Activated T-cell treated with anti-CD3 and anti-CD28 coated beads for 24 hours (primary cell): ENCODE data around the gene DGKG.

Experiments
- DNase-seq: peaks from one replicate; pipeline ENCODE4 v3.0.0-alpha.2; 2020; ENCODE audit warnings: low read depth

The DGKG gene

GRCh38 chr3:186137051-186137685, 224.9 kb downstream of the DGKG start:
- DNase-seq, result no peak

DNA sequence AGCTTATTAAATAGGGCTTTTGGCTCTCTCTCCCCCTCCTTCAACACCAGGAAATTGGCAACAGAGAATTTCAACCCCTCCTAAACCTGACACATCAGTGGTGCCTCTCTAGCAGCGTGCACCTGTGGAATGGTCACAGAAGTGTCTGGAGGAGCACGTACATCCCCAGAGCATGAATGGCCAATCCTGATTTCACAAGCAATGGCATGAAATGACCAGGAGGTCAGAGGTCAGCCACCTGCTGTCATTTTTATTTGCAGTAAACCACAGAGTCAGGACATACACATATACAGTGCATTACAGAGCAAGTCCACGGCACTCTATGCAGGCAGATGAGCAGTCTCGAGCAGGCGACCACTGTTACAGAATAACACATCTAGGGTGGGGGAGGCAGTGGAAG, 228.1 kb downstream of the DGKG start:
- DNase-seq, result no peak

DNA sequence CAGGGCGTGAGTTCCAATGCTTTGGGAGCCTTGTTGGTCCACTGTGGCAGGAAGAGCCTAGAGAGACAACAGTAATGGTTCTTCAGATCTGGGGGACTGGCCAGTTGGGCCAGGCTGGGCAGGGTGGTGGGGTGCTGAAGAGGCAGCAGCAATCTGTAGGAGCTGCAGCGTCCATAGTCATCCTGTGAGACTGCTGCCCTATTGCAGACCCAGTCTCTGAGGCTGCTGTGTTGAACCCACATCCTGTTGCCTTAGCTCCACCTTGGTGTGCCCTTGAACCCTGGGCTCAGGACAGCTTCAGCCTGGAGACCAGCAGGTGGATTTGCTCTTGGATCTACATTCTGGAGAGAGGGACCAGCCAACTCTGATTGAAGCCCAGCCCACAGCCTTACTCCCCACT, 229.5 kb downstream of the DGKG start:
- DNase-seq, result no peak

DNA sequence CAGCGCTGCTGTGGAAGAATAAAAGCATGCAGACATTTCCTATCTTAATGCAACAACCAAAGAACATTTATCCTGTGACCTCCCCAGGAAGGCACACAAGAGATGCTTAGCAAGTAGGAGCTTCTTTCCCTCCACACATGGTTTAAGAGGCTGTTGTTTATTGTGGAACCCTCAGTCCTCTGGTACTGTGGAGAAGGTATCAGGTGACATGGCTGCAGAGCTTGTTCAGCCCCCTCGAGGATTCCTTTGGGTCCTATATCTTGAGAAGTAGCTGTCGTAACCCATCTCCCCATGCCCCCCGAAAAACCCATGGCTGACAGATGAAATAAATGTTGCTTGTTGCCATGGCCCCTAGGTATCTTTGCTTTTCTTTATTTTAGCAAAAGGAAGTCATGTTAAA, 232.8 kb downstream of the DGKG start:
- no peak for DNase-seq

- no peak for DNase-seq
These were observed 233.9 kb downstream of the DGKG start for GRCh38 chr3:186128158-186128557.

- no peak for DNase-seq
These were observed 234.6 kb downstream of the DGKG start for GRCh38 chr3:186127463-186127862.

- DNase-seq, result no peak
These were observed 236.9 kb downstream of the DGKG start for GRCh38 chr3:186125118-186125517.

DNA sequence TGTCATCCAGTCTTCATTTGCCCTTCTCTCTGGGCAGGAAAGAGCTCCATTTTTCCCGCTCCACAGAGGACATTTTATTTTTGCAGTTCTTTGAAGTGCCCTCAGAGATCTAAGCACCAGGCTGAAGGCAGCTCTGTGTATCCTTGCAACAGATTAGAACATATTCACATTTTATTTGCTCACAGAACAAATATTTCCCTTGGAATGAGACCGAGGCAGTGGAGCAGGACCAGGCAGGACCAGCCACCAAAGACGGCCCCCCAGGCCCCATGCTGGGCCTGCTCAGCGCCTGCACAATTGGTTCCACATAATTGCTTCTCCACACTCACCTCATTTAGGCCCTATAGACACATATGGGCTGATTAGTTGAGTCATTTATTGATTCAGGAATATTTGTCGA, 237.4 kb downstream of the DGKG start:
- DNase-seq, result no peak

- DNase-seq, result no peak
These were observed 239.0 kb downstream of the DGKG start for GRCh38 chr3:186123012-186123411.

- DNase-seq, result no peak
These were observed 240.1 kb downstream of the DGKG start for GRCh38 chr3:186121968-186122367.

GRCh38 chr3:186121278-186121677, 240.8 kb downstream of the DGKG start:
- no peak for DNase-seq

- DNase-seq, result no peak
These were observed 242.5 kb downstream of the DGKG start for GRCh38 chr3:186119499-186119898.

- DNase-seq, result no peak
These were observed 243.3 kb downstream of the DGKG start for GRCh38 chr3:186118692-186119091.

- DNase-seq, result no peak
These were observed 244.4 kb downstream of the DGKG start for GRCh38 chr3:186117521-186118134.

DNA sequence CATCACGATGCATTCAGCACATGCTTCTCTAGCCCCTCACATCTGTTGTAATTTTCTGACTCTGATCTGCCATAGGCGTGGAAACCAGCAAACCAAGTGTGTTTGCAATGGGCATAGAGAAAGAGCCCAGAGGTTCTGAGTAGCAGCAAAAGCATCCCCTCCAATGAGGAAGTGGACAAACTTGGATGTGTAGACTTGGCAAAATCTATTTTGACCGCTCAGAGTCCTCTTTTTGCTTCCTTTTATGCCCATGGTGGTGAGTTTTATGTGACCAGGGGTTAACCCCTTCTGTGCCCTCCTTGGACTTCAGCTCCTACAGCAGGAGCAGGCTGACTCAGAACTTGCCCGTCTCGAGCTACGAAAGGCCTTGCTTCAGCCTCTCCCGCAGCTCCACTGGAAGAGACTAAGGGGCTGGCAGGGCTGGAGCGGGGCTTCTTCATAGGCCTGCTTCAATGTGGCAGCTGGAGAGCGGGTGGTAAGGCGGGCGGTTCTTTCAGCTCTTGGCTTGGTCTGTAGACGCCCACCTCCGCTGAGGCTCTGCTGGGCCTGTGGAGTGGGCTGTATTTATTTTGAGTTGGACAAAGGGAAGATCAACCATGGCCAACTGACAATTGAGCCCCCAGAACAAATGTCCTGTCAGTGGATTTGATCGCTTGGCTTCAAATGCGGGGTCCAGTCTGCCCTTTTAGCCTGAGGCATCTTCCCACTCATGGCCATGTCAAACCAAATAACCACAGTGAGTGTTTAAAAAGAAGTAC, 246.6 kb downstream of the DGKG start:
- DNase-seq, result no peak

- no peak for DNase-seq
These were observed 250.8 kb downstream of the DGKG start for GRCh38 chr3:186110975-186111974.

DNA sequence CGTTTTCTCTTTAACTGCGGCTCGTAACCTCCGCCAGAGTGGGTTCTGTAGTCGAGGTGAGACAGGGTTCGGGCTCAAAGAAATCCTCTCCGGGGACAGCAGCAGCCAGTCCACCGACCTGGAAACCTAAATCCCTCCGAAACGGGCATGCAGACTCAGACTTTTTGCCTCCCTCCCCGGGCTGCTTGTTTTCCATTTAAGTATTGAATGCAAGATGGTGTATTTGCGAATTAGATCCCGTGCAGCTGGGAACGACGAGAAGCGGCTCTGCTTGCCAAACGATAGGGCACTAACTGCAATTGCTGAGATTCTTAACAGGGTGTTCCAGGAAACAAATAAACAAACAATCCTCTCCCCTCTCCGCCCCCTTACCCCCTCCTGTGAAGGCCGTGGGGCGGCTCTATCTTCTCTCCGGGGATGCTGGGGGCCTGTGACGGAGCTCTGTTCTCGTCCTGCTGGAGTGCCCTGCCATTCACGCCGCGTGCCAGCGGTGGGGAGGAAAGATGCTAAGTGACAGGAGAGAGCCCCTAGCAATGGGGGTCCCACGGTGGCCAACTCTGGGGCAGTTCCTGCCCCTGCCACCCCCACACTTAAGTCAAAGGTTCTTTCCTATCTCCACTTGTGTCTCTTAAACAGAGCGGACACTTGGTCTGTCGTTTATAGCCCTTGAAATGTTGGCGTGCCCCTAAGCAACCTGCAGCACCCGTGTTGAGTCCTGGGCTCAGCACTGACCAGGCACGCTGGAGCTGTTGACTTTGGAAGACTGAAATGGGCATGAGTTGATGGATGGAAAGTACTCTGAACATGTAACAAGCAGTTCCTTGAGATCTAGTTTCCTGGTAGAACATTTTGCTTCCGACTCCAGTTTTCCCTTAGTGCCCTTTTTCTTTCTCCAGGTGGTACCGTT, 251.9 kb downstream of the DGKG start:
- no peak for DNase-seq

DNA sequence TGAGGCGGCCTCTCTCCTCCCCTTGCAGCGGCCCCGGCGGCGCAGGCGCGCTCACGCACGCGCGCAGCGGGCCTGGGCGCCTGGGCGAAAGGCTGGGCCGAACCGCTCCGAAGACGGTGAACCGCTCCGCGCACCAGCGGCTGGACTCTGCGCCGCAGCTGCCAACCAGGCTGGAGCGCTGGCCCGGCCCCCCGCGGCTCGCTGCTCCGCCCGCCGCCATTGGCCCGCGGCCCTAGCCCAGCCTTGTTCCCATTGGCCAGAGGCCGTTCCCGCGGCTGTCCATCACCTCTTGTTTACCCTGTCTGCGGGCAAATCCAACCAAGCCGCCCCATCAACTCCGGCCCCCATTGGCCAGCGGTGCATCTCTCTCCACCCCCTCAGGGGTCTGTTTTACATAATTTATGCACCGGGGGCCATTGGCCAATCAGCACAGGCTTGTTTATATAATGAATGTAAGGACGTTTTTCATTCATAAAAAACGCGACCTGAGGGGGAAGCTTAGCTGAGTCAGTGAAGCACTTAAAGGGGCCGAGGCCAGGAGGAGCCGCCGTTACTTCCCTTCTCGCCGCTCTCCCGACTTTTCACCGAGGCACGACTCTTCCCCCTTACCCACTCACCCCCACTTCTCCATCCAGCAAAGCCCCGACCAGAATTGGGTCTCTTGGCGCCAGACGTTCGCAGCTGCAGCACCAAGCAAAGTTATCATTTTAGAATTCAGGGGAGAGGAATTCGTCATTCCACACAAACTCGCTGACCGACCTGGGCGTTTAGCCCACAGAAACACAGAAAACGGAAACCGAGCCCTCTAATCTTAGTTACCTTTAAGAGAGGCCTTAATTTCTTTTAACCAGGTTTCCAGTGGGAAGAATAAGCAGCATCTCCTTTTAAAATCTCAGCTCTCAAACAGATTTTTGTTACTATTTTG, 252.8 kb downstream of the DGKG start, which contains the start of gene ETV5:
TSS of gene ETV5 (minus strand) at position 149 of the 925 bp plus-strand sequence. CDS start 3,221 bp downstream, outside the sequence.
- DNase-seq, result peak; percentile 92

- no peak for DNase-seq
These were observed 253.7 kb downstream of the DGKG start for GRCh38 chr3:186108106-186108940.
